H9 (cell line): ENCODE measurements around the gene THRB. TPM values are rescaled to one million over a fixed set of nuclear protein-coding genes. Genes with fewer than 3 reads are reported as not detected.

ENCODE experiments used
- DNase-seq: peaks from one replicate; pipeline ENCODE4 v3.0.0-alpha.2; 2017
- H2AFZ ChIP-seq: one replicate; pipeline ENCODE4 v1.6.1; 2013; ENCODE audit warnings: mild to moderate bottlenecking, low read length, control low read depth, moderate library complexity
- H2AK5ac ChIP-seq: 2 replicates; pipeline ENCODE4 v1.6.1; 2013; ENCODE audit warnings: low read length, control low read depth, mixed read lengths; ENCODE audit not compliant: insufficient read length
- H2BK120ac ChIP-seq: one replicate; pipeline ENCODE4 v1.6.1; 2013; ENCODE audit warnings: low read depth, mild to moderate bottlenecking, low read length, control low read depth, inconsistent platforms; ENCODE audit not compliant: poor library complexity, severe bottlenecking
- H2BK12ac ChIP-seq: 2 replicates; pipeline ENCODE4 v1.6.1; 2013; ENCODE audit warnings: low read length, control low read depth, mixed read lengths, low read depth; ENCODE audit not compliant: insufficient read length
- H2BK15ac ChIP-seq: 2 replicates; pipeline ENCODE4 v1.6.1; 2013; ENCODE audit warnings: low read depth, low read length, control low read depth
- H2BK20ac ChIP-seq: one replicate; pipeline ENCODE4 v1.6.1; 2013; ENCODE audit warnings: low read depth, mild to moderate bottlenecking, low read length, control low read depth, inconsistent platforms; ENCODE audit not compliant: poor library complexity, severe bottlenecking
- H2BK5ac ChIP-seq: 2 replicates; pipeline ENCODE4 v1.6.1; 2013; ENCODE audit warnings: low read length, control low read depth, mixed read lengths; ENCODE audit not compliant: insufficient read length
- H3K14ac ChIP-seq: 2 replicates; pipeline ENCODE4 v1.6.1; 2013; ENCODE audit warnings: low read length, control low read depth; ENCODE audit not compliant: insufficient read depth
- H3K18ac ChIP-seq: 2 replicates; pipeline ENCODE4 v1.6.1; 2013; ENCODE audit warnings: low read depth, mild to moderate bottlenecking, mixed read lengths, low read length, control low read depth; ENCODE audit not compliant: insufficient read length
- H3K23ac ChIP-seq: 2 replicates; pipeline ENCODE4 v1.6.1; 2013; ENCODE audit warnings: low read length, control low read depth, mixed read lengths, low read depth; ENCODE audit not compliant: insufficient read length
- H3K23me2 ChIP-seq: 2 replicates; pipeline ENCODE4 v1.6.1; 2013; ENCODE audit warnings: low read depth, mild to moderate bottlenecking, mixed read lengths, low read length, control low read depth; ENCODE audit not compliant: insufficient read length, poor library complexity, severe bottlenecking
- H3K27ac ChIP-seq: 2 replicates; pipeline ENCODE4 v1.5.1; 2013; ENCODE audit warnings: low read length, control low read depth, mixed read lengths, low read depth; ENCODE audit not compliant: insufficient read length
- H3K27me3 ChIP-seq: 2 replicates; pipeline ENCODE4 v1.6.1; 2013; ENCODE audit warnings: low read length, control low read depth, inconsistent platforms; ENCODE audit not compliant: insufficient read depth
- H3K4ac ChIP-seq: 2 replicates; pipeline ENCODE4 v1.6.1; 2013; ENCODE audit warnings: low read depth, mild to moderate bottlenecking, control low read depth, inconsistent platforms, low read length, moderate library complexity
- H3K4me1 ChIP-seq: 2 replicates; pipeline ENCODE4 v1.6.1; 2013; ENCODE audit warnings: low read length, control low read depth, inconsistent platforms; ENCODE audit not compliant: insufficient read depth
- H3K4me2 ChIP-seq: 2 replicates; pipeline ENCODE4 v1.6.1; 2013; ENCODE audit warnings: low read length, control low read depth, mixed read lengths; ENCODE audit not compliant: insufficient read length, insufficient read depth
- H3K56ac ChIP-seq: 2 replicates; pipeline ENCODE4 v1.6.1; 2013; ENCODE audit warnings: low read depth, mild to moderate bottlenecking, mixed read lengths, low read length, control low read depth; ENCODE audit not compliant: insufficient read length
- H3K79me1 ChIP-seq: 2 replicates; pipeline ENCODE4 v1.6.1; 2013; ENCODE audit warnings: low read depth, mild to moderate bottlenecking, moderate library complexity, low read length, control low read depth, inconsistent platforms; ENCODE audit not compliant: insufficient read depth, poor library complexity, severe bottlenecking
- H3K79me2 ChIP-seq: 2 replicates; pipeline ENCODE4 v1.6.1; 2013; ENCODE audit warnings: low read length, control low read depth, inconsistent platforms; ENCODE audit not compliant: insufficient read depth
- H3K9ac ChIP-seq: 2 replicates; pipeline ENCODE4 v1.6.1; 2013; ENCODE audit warnings: low read length, control low read depth, mixed read lengths; ENCODE audit not compliant: insufficient read length; ENCODE audit errors: extremely low read depth
- H3K9me3 ChIP-seq: one replicate; pipeline ENCODE4 v1.6.1; 2013; ENCODE audit warnings: low read depth, low read length, inconsistent platforms; ENCODE audit not compliant: control insufficient read depth
- H3T11ph ChIP-seq: one replicate; pipeline ENCODE4 v1.6.1; 2013; ENCODE audit warnings: mild to moderate bottlenecking, low read length, control low read depth, inconsistent platforms
- H4K20me1 ChIP-seq: one replicate; pipeline ENCODE4 v1.6.1; 2013; ENCODE audit not compliant: control insufficient read depth, insufficient read length, insufficient read depth
- H4K5ac ChIP-seq: 2 replicates; pipeline ENCODE4 v1.6.1; 2013; ENCODE audit warnings: low read depth, mild to moderate bottlenecking, mixed read lengths, low read length, control low read depth; ENCODE audit not compliant: insufficient read length
- H4K8ac ChIP-seq: replicated peaks from 2 replicates; pipeline ENCODE4 v1.6.1; 2013; ENCODE audit warnings: low read length, control low read depth, mixed read lengths, low read depth; ENCODE audit not compliant: insufficient read length
- H4K91ac ChIP-seq: 2 replicates; pipeline ENCODE4 v1.6.1; 2013; ENCODE audit warnings: low read depth, mild to moderate bottlenecking, moderate library complexity, mixed read lengths, low read length, control low read depth; ENCODE audit not compliant: insufficient read length
- H3K27ac Mint-ChIP-seq, 3 experiments: 2 replicates in 2 of 3; 3 replicates in 1 of 3; pipeline ENCODE4 v1.8.0; 2020 to 2021; ENCODE audit warnings: mixed read lengths in 3 of 3, mild to moderate bottlenecking in 1 of 3, moderate library complexity in 1 of 3
- H3K27me3 Mint-ChIP-seq: 2 replicates; pipeline ENCODE4 v1.8.0; 2021; ENCODE audit warnings: low read depth, mild to moderate bottlenecking, moderate library complexity, mixed read lengths
- H3K36me3 Mint-ChIP-seq, 3 experiments: 2 replicates in 2 of 3; 3 replicates in 1 of 3; pipeline ENCODE4 v1.8.0; 2020 to 2021; ENCODE audit warnings: low read depth in 3 of 3, mixed read lengths in 3 of 3; ENCODE audit not compliant: insufficient read depth in 1 of 3
- H3K4me1 Mint-ChIP-seq, 2 experiments: 2 replicates each; pipeline ENCODE4 v1.8.0; 2020; ENCODE audit warnings: mixed read lengths in 2 of 2
- H3K4me3 Mint-ChIP-seq, 2 experiments: 2 replicates in 1 of 2; 3 replicates in 1 of 2; pipeline ENCODE4 v1.8.0; 2020 to 2021; ENCODE audit warnings: mild to moderate bottlenecking in 2 of 2, mixed read lengths in 2 of 2, moderate library complexity in 1 of 2
- H3K9me3 Mint-ChIP-seq, 2 experiments: 2 replicates in 1 of 2; 3 replicates in 1 of 2; pipeline ENCODE4 v1.8.0; 2020; ENCODE audit warnings: mild to moderate bottlenecking in 2 of 2, mixed read lengths in 2 of 2, moderate library complexity in 1 of 2
- CTCF ChIP-seq: fragments of 200-600 bp; sonication (generic); conservative IDR thresholded peaks from 3 replicates; pipeline ENCODE4 v1.8.0; 2021; ENCODE audit warnings: antibody characterized with exemption, mild to moderate bottlenecking
- WGBS: extraction: QIAGEN DNeasy Blood & Tissue Kit; methylation state at CpG from one replicate; pipeline ENCODE4 v1.1.7; 2013; ENCODE audit warnings: missing lambda C conversion rate, low lambda C conversion rate, mixed read lengths; ENCODE audit not compliant: insufficient read length; ENCODE audit errors: extremely low coverage; 5-methylcytosine and 5-hydroxymethylcytosine counted together
- total RNA-seq: library from RNA; stranded (reverse); gene quantifications from 2 replicates; pipeline ENCODE4 v1.2.1, GENCODE V29; 2021

THRB gene
- total RNA-seq, 1 experiment from 2014 or later, result 8.6 TPM

GRCh38 chr3:24263069-24263668, 231.5 kb downstream of the THRB start:
- DNase-seq, result no peak
- no CpG with 5 or more reads among the region's 2 CpGs for WGBS

More at GRCh38 chr3:24263069-24263668, 231.5 kb downstream of the THRB start:
- no peaks in the 10 kb centered on the region for H3K27me3 ChIP-seq
- Mint-ChIP-seq H3K9me3 (peaks cover 3 to 5% of the 10 kb centered on the region in 2 experiments; a peak in 3 of 5 replicates), H3K4me3 (no peak overlapping the region), H3K27ac (no peak overlapping the region), H3K4me1 (no peaks in the 10 kb centered on the region), H3K27me3 (no peaks in the 10 kb centered on the region), H3K36me3 (peaks cover 3 to 6% (median 3%) of the 10 kb centered on the region in 3 experiments; a peak in 5 of 7 replicates)
- no peak overlapping the region for H3K27ac ChIP-seq
- no peaks in the 10 kb centered on the region for H3K9me3 ChIP-seq
- no peaks in the 10 kb centered on the region for H3K23me2 ChIP-seq
- no peak overlapping the region for H3T11ph ChIP-seq
- no peak overlapping the region for H3K4ac ChIP-seq
- H2AK5ac ChIP-seq, result no peak overlapping the region
- no peak overlapping the region for H3K14ac ChIP-seq
- H4K8ac ChIP-seq, result no peak overlapping the region
- no peak overlapping the region for H2BK15ac ChIP-seq
- no peak for TF ChIP-seq CTCF
- no peak overlapping the region for H3K56ac ChIP-seq
- no peaks in the 10 kb centered on the region for H4K20me1 ChIP-seq
- H2BK20ac ChIP-seq, result no peak overlapping the region
- no peak overlapping the region for H3K23ac ChIP-seq
- no peak overlapping the region for H2BK5ac ChIP-seq
- H4K91ac ChIP-seq, result no peak overlapping the region
- H2BK120ac ChIP-seq, result no peak overlapping the region
- H3K4me1 ChIP-seq, result no peaks in the 10 kb centered on the region
- H4K5ac ChIP-seq, result no peak overlapping the region
- H2AFZ ChIP-seq, result no peak overlapping the region
- no peaks in the 10 kb centered on the region for H3K79me2 ChIP-seq
- peaks cover 2% of the 10 kb centered on the region for H3K79me1 ChIP-seq
- H3K4me2 ChIP-seq, result no peak overlapping the region
- no peak overlapping the region for H3K9ac ChIP-seq
- no peak overlapping the region for H2BK12ac ChIP-seq
- H3K18ac ChIP-seq, result no peak overlapping the region
